GM12891 (cell line): ENCODE data around the gene GBP7.

ENCODE experiments used
- PAX5 ChIP-seq: IDR thresholded peaks from 2 replicates; pipeline ENCODE4 v1.6.1; 2011; ENCODE audit warnings: low read length, moderate library complexity, mild to moderate bottlenecking; ENCODE audit not compliant: insufficient read depth, severe bottlenecking
- POLR2A ChIP-seq: IDR thresholded peaks from 2 replicates; pipeline ENCODE4 v1.6.1; 2011; ENCODE audit warnings: low read depth, low read length, control low read depth
- POLR2AphosphoS5 ChIP-seq: IDR thresholded peaks from 2 replicates; pipeline ENCODE4 v1.6.1; 2011; ENCODE audit warnings: low read depth, low read length, control low read depth
- SPI1 ChIP-seq: IDR thresholded peaks from 2 replicates; pipeline ENCODE4 v1.6.1; 2011; ENCODE audit warnings: low read depth, low read length, control low read depth
- TAF1 ChIP-seq: IDR thresholded peaks from 2 replicates; pipeline ENCODE4 v1.6.1; 2011; ENCODE audit warnings: low read depth, low read length, control low read depth

DNA sequence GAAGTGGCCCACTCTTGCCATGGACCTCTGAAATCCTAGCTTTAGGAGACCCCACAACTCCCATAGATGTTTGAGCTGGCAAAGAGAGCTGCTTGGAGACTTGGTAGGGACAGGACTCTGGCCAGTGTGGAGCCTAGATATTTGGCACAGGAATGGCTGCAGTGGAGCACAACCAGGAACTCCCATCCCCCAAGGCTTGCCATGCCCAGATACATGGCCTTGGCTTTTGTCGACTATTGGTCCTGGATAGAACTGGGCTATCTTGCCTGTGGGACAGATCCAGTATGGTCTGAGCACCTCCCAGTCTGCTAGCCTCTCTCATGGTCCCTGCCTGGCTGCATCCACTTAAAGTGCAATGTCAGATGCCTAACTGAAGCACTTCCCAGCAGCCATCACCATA lies 42.1 kb downstream of the GBP7 start:
- TF ChIP-seq POLR2AphosphoS5 (no peak), POLR2A (no peak), TAF1 (no peak), PAX5 (no peak), SPI1 (no peak)
